Endothelial cell of umbilical vein (primary cell): Measurements from ENCODE around the gene SLC12A5.

Experiments used
- CTCF ChIP-seq, 2 donors: IDR thresholded peaks; 1 replicate in 1 of 2; 2 replicates in 1 of 2; pipeline ENCODE4 v1.5.1; 2011; ENCODE audit warnings: low read length in 2 of 2, mild to moderate bottlenecking in 2 of 2, moderate library complexity in 2 of 2, control low read depth in 1 of 2, inconsistent platforms in 1 of 2, low read depth in 1 of 2; ENCODE audit not compliant: insufficient read depth in 1 of 2; ENCODE audit errors: extremely low read depth in 1 of 2
- POLR2A ChIP-seq: IDR thresholded peaks from 2 replicates; pipeline ENCODE4 v1.6.1; 2012; ENCODE audit warnings: low read depth, mild to moderate bottlenecking, control low read depth, low read length

DNA sequence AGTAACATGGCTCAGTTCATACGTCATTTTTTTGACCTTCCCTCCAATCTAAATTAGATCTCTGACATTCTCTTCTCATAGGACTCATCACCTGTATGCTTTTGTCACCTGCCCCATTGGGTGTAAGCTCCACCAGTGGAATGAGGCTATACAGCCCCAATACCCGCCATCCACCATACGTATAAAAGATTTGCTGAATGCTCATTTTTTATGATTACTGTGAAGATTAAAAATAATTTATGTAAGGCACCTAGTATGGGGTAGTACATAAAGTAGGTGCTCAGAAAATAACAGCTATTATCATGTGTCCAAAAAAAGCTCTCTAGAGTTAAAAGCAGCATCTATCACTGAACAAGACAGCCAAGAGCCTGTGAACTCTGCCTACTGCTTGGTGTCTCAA is 36.7 kb downstream of the SLC12A5 start:
- no peak for TF ChIP-seq CTCF (IDR thresholded peaks at IDR 0.05; ENCODE audit: extremely low read depth in 1 of 2, insufficient read depth in 1 of 2, low read depth in 1 of 2, low read length in 2 of 2)
- TF ChIP-seq POLR2A = no peak
